Fibroblast of skin of scalp (primary cell): ENCODE measurements around the gene SRGAP3.
A peak's percentile ranks its signal among the peaks of the same experiment; 100 is the strongest.

ENCODE experiments used
- DNase-seq: peaks from one replicate; pipeline ENCODE4 v3.0.0-alpha.2; 2013

SRGAP3 gene

GRCh38 chr3:9008550-9009255, 240.7 kb downstream of the SRGAP3 start:
- peak; percentile 51 for DNase-seq

DNA sequence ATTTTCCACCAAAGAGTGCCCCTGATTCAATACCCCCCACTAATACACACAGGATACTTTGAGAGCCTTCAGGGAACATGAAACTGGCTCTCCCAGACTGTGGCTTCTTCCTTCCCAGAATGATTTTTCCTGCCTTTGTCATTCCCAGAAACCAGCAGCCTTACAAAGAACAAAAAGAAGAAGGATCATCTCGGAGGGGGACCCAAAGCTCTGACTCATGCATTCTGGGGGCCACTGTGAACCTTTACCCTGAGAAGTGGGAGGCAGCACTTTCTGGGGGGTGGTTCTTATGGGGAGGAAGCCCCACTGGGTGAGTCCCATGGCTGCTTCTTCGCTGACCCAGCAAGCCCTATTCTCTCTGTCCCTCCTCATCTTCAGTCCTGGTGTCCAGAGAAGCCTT, 241.5 kb downstream of the SRGAP3 start:
- peak; percentile 47 for DNase-seq

DNA sequence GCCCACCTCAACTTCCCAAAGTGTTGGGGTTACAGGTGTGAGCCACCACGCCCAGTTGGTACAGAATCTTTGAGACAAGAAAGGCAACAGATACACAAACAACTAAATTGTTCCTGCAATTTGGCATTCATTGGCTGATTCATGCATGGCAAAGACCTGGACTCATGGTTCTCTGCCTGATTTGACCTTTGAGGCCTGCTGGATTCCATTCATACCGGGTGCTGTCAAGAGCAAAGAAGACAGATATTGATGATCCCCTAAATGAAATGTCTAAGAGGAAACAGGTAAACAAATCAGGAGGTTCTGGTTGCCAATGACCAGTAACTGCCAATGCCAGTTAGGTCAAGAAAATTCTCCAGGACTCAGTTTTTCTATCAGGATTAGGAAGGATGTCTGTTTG, 242.2 kb downstream of the SRGAP3 start:
- no peak for DNase-seq

- no peak for DNase-seq
Observed at GRCh38 chr3:9000041-9000440, 249.4 kb downstream of the SRGAP3 start.

GRCh38 chr3:8997151-8997550, 252.3 kb downstream of the SRGAP3 start:
- DNase-seq = no peak

DNA sequence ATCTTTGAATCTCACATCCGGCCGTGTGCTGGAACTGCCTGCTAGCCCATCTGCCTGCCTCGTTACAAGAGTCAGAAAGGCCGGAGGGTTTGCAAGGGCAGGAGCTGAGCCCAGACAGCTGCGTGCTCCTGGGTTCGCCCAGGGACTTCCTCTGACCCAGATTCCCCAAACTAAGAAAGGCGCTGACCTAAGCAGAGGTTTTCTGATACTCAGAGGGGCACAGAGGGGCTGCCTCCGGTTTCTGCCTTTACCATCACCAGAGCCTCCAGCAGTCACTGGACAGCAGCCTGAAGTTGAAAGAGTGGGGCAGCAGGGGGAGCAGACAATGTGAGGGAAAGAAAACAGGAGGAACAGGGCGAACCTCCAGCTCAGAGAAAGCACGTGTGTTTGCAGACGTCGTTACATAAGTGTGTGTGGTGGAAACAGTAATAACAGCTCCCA, 252.7 kb downstream of the SRGAP3 start:
- DNase-seq = peak; percentile 37

- DNase-seq = no peak
Observed at GRCh38 chr3:8996216-8996615, 253.2 kb downstream of the SRGAP3 start.

DNA sequence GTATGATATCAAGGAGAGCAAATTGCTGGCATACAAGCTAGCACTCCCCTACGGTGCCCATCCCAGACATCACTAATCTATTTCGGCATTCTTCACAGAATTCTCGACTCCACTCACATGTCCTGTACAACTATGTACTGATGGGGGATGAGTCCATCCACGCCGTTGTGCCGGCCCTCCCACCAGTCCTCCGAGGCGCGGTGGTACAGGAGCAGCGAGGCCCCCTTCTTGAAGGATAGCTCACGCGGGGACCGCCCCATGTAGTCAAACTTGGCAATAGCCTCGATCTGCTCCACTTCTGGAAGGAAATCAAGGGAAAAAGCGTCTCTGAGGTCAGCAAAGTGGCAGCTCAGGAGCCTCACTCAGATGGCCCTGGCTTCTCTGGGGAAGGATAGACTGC, 255.2 kb downstream of the SRGAP3 start:
- DNase-seq = no peak

GRCh38 chr3:8993331-8993730, 256.1 kb downstream of the SRGAP3 start:
- DNase-seq = no peak

- no peak for DNase-seq
Observed at GRCh38 chr3:8992854-8993253, 256.6 kb downstream of the SRGAP3 start.

DNA sequence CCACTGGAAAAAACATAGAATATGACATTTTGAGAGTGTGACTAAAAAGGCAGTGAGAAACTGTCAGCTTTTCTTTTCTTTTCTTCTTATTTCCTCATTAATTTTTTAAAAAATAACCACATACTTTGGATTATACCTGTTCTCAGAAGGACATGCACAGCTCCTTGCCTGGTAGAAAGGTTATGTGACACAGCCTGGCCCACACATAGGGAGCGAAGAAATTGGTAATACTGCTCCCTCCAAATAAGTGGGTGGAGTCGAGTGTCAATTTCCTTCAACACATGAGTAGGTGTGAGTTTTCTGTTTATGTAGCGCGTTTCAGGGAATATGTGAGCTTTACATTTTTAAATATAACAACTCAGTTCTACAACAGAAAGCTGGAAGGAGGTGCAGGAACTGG, 257.2 kb downstream of the SRGAP3 start:
- DNase-seq = no peak

DNA sequence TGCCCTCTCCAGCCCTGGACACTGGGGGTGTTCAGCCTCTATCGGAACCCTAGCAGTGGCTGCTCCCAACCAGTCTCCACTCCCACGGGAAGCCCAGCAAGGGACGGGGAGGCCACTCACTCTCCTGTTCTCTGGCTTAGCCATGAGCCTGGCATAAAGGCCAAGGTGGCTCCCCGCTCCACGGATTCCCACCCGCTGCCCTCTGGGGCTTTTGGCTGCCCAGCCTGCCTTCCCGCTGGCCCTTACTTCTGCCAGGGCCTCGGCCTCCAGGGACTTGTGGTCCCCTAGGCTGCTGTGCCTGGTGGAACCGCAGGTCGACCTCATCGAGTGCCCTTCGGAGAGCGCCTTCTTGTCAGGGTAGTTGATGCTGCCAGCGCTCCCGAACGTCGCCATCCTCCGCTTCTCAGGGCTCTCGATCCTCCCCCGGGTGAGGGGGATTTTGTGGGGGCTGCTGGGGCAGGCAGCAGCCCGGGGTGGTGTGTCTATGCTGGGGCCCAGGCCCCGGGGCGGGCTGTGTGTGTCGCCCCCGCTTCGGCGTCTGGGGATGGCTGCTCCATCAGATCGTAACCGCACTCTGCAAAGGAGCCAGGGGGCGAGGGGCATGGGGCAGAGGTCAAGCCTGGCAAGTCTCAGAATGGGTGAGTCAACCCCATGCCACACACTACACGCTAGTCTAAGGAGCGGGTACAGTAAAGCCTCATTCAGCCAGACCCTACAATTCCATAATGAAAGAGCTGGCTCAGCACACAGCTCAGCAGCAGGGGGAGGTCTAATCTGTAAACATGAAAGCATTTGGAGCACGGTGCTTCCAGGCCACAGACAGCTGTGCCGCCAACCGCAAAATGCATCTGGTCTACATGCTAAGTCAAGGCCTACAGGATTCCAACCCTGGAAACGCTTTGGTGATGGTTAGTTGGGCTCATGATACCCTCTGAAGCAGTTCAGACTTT, 258.9 kb downstream of the SRGAP3 start:
- DNase-seq = peak; percentile 96

DNA sequence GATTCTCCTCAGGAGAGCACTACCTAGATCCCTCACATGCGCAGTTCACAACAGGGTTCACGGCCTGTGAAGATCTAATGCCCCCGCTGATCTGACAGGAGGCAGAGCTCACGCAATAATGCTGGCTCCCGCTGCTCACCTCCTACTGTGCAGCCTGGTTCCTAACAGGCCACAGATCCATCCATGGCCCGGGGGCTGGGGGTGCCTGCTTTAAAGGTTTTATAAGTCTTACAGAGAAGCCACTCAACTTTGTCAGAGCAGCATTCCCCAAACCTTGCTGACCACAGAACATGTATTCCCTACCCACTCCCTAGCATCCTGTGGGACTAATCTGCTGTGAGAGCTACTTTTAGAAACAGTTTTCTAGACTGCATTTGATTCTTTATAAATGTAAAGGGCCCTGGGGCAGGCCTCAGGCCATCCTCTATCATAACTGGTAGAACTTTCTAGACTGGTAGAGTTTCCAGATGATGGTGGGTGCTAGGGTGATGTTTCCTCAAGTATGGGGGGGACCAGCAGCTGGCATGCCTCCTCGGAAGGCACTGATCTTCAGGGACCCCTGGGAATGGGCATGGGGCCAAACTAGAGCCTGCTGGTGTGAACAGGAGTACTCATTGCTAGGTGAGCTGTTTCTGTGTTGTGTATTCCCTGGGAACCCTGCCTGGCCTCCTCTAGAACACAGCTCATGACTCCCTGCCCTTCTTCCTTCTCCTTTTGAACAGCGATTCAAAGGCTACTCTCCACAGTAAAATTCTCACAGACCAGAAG, 260.5 kb downstream of the SRGAP3 start:
- peak; percentile 70 for DNase-seq

DNA sequence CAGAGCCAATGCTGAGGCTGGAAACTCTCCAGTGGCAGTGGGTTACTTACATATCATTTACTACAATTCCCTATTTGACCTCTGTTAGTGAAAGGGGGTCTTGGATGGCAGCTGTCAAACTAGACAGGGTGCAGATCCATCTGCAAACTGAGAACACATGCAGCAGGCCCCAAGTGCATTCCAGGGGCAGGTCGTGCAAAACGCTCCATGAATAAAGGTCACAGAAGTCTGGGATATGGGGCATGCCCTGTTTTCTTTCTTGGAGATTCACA, 261.1 kb downstream of the SRGAP3 start:
- DNase-seq = no peak

- peak; percentile 71 for DNase-seq
Observed at GRCh38 chr3:8987645-8988383, 261.6 kb downstream of the SRGAP3 start.

GRCh38 chr3:8987226-8987625, 262.2 kb downstream of the SRGAP3 start:
- no peak for DNase-seq

- DNase-seq = no peak
Observed at GRCh38 chr3:8986741-8987140, 262.7 kb downstream of the SRGAP3 start.

DNA sequence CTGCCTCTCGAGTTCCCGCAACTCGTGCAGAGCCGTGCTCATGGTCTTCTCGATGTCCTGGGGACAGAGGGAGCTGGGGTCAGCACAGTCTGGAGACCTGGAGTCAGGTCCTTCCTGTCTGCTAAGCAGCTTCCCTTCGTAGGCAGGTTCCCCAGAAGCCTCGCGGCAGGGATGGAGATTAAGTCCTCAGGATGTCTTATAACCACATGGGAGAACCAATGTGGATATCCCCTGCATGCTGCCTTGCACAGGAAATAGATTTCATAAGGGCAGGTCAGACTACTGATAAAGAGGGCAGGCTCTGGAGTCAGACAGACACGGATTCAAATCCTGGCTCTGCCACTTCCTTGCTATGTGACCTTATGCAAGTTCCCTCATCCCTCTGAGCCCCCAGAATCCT, 263.6 kb downstream of the SRGAP3 start:
- no peak for DNase-seq

- no peak for DNase-seq
Observed at GRCh38 chr3:8985411-8985831, 264.0 kb downstream of the SRGAP3 start.

DNA sequence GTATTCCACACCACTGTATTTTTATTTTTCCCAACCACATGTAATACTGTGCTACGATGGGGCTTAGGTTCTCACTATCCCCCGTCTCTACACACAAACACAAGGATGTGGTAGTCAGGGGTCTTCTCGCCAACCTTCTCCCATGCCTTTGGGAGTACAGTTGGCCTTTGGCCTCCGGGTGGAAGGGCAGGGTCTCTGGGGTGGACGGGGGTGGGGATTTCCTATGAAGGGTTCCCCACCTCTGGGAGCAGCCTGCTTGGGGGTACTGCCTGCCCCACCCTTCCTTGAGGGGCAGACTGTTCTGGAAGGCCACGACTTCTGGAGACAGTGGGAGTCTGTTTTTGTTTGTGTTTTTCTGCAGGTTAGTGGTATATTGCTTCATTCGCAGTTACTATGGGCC, 264.9 kb downstream of the SRGAP3 start:
- DNase-seq = no peak

DNA sequence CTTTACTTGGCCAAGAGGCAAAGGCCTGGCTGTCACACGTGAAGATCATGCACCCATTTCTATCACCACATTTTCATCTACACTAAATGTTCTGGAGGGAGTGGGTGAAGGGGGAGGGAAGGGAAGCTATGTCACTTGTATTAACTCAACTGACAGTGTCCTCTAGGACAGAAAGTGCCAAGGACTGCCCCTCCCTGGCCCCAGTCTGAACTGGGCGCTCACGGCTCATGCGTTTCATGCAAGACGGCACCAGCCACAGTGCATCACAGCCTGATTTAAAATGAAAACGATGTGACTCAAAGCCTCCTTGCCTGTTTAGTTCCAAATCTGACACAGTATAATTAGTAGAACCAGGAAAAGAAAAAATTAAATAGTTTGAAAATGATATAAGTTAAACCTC, 265.4 kb downstream of the SRGAP3 start:
- no peak for DNase-seq

DNA sequence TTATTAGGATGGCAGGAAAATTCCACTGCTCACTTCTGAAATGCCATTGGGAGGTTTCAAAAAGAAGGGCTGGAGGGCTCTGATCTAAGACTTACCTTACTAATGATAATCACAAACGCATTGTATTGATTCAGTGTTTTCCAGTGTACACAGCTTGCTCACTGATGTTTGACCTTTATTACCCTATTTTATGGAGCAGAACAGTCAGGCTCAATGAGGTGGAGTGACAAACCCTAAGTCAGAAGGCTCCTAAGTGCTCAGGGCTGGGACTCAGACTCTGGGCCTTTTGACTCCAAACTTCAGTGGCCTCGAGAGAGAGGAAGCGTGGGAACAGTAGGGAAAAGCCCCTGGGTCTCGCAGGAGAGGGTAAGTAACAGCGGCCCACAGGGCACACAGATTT, 265.9 kb downstream of the SRGAP3 start:
- DNase-seq = no peak

DNA sequence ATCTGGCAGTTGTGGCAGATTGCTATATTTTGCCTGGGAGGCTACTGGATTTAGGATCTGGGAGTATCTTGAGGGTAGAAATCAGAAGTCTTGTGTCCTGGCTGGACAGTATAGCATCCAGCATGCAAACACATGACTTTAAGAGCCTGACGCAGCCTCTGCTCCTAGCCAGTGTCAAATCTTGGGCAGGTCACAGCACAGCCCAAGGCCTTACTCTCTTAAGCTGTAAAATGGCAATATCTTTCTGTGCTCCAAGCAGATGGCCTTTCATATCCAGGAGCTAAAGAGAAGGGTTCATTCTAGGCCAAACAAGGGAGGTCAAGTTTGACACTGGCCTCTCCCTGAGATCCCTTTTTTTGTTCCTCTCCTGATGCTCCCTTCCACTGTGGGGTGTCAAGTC, 266.4 kb downstream of the SRGAP3 start:
- no peak for DNase-seq
